Testis (tissue), 3 donors: Measurements from ENCODE around the gene CNTN5. TPM values are rescaled to one million over a fixed set of nuclear protein-coding genes. Genes with fewer than 3 reads are reported as not detected.
A peak's percentile ranks its signal among the peaks of the same experiment; 100 is the strongest.

ENCODE experiments used
- DNase-seq: peaks from one replicate; pipeline ENCODE4 v3.0.0-alpha.2; 2019
- H3K27ac ChIP-seq, 2 donors: fragments of 200-600 bp; sonication (generic); one replicate each; pipeline ENCODE4 v1.5.1; 2019
- H3K27me3 ChIP-seq: fragments of 200-600 bp; sonication (generic); one replicate; pipeline ENCODE4 v1.5.1; 2019
- H3K36me3 ChIP-seq: fragments of 200-600 bp; sonication (generic); one replicate; pipeline ENCODE4 v1.5.1; 2017; ENCODE audit warnings: low read depth; ENCODE audit errors: missing control alignments
- H3K4me1 ChIP-seq: fragments of 200-600 bp; sonication (generic); one replicate; pipeline ENCODE4 v1.5.1; 2019
- H3K4me3 ChIP-seq, 2 donors: fragments of 200-600 bp; sonication (generic); one replicate each; pipeline ENCODE4 v1.5.1; 2017 to 2019
- H3K9me3 ChIP-seq: fragments of 200-600 bp; sonication (generic); one replicate; pipeline ENCODE4 v1.5.1; 2017
- POLR2A ChIP-seq: fragments of 450-650 bp; IDR thresholded peaks from one replicate; pipeline ENCODE4 v1.6.1; 2017; ENCODE audit warnings: antibody characterized with exemption, mild to moderate bottlenecking, moderate library complexity
- WGBS, 2 donors: methylation state at CpG; one replicate each; pipeline ENCODE4 v1.1.5; 2018; 5-methylcytosine and 5-hydroxymethylcytosine counted together
- intact Hi-C: fragments of 100-400 bp; cut with DNase I; formaldehyde crosslinking; loops from one replicate; pipeline ENCODE4 v1.15.1; 2023; ENCODE audit warnings: low total_unique reads
- polyA plus RNA-seq: library from polyadenylated mRNA; stranded (reverse); fragments of 350-450 nt; fragmentation: Illumina TruSeq; extraction: RNeasy Lipid Tissue Mini Kit (QIAGEN cat#74804); gene quantifications from one replicate; pipeline ENCODE4 v1.2.3, GENCODE V29; 2014; ENCODE audit warnings: low read depth, low replicate concordance; ENCODE audit not compliant: insufficient read depth
- total RNA-seq, 2 donors: library from RNA; depleted of rRNA; stranded (reverse); fragments of >200 nt; gene quantifications; one replicate each; pipeline ENCODE4 v1.2.3, GENCODE V29; 2016
- TF ChIP-seq, protein P1 (sequence below), 3 experiments: fragments of 450-650 bp in 2 of 3; fragments of 200-600 bp in 1 of 3; sonication (generic) in 1 of 3; IDR thresholded peaks; one replicate each; pipeline ENCODE4 v1.5.1; 2016 to 2019; ENCODE audit warnings: antibody characterized with exemption in 3 of 3, mild to moderate bottlenecking in 2 of 3, moderate library complexity in 1 of 3

CNTN5 gene
- total and polyA plus RNA-seq, 3 donors from 2014 or later = 0.55 to 0.99 (median 0.78) TPM

DNA sequence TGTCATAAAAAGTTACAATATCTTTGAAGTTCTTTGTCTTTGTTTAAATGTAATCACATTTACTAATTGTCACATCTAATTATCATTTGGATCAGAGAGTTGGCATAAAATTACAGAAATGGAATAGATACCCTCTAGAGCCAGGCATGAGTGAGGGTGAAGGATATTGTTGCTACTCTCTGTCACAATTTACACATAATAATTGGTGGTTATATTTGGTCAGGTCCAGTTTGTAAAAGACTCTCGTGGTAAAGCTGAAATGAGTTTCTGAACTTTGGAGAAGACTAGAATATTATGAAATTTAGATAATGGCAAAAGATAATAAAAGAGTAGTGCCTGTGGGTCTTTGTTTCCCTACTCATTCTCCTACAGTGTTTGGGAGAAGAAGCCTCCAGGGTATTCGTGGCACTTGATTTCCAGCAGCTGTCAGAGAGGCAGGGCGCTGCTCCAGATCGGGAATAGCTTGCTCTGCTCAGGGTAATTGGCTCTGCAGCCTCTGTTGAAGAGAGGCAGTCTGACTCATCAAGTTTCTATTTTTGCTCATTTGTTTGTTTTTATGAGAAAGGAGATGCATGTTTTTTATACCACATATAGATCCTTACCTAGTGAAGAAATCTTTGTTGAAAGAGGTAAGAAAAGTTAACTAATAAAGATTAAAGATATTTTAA lies 349.9 kb downstream of the CNTN5 start:
- DNase-seq = peak; percentile 41
- TF ChIP-seq POLR2A = no peak
- TF ChIP-seq, protein P1, sequence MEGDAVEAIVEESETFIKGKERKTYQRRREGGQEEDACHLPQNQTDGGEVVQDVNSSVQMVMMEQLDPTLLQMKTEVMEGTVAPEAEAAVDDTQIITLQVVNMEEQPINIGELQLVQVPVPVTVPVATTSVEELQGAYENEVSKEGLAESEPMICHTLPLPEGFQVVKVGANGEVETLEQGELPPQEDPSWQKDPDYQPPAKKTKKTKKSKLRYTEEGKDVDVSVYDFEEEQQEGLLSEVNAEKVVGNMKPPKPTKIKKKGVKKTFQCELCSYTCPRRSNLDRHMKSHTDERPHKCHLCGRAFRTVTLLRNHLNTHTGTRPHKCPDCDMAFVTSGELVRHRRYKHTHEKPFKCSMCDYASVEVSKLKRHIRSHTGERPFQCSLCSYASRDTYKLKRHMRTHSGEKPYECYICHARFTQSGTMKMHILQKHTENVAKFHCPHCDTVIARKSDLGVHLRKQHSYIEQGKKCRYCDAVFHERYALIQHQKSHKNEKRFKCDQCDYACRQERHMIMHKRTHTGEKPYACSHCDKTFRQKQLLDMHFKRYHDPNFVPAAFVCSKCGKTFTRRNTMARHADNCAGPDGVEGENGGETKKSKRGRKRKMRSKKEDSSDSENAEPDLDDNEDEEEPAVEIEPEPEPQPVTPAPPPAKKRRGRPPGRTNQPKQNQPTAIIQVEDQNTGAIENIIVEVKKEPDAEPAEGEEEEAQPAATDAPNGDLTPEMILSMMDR (IDR thresholded peaks at IDR 0.05) = no peak
- H3K4me1 ChIP-seq = no peaks in the 10 kb centered on the region
- no peak overlapping the region for H3K27ac ChIP-seq
- H3K9me3 ChIP-seq = no peaks in the 10 kb centered on the region
- no peaks in the 10 kb centered on the region for H3K27me3 ChIP-seq
- intact Hi-C loops = no loop called here
- no peak overlapping the region for H3K4me3 ChIP-seq
- 34 to 41% methylated on average over 4 of the region's 4 CpGs for WGBS, 2 donors
- no peaks in the 10 kb centered on the region for H3K36me3 ChIP-seq

DNA sequence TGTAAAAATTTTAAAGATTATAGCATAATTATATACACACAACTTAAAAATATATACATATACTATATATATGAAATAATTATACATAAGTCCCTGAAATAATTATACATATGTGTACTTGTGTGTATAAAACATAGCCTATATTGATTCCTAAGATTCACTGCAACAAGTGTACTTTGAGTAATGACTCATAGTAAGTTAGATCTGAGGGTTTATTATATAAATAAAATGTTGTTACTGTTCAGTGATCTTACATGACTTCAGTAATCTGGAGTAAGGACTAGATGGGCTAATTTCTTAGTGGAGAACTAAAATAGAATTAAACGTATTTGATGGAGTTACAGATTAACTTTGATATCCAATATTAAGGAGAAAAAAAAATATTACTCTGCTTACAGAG lies 350.5 kb downstream of the CNTN5 start:
- Histone ChIP-seq H3K9me3 (no peaks in the 10 kb centered on the region), H3K27me3 (no peaks in the 10 kb centered on the region)

DNA sequence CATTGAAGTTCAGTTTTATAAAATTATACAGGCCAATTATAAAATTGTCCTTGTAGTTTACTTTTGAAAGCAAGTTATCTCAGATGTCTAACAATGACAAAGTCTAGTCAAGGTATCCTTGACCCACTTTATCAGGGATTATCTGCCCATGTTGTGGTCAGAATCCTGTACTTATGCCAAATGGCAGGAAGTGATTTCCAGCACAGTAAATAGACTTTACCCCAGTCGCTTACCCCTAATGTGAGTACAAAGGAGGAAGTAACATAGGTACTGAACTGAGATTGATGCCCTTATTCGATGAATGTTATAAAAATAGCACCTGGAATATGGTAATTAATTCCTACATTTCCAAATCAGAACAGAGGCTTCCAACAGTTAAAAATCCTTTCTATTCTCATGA lies 355.7 kb downstream of the CNTN5 start:
- H3K4me3 ChIP-seq = no peak overlapping the region
- 80 to 87% methylated on average over 2 of the region's 2 CpGs for WGBS, 2 donors
- intact Hi-C loops = no loop called here

More for the DNA sequence above, 350.5 kb downstream of the CNTN5 start:
- TF ChIP-seq POLR2A = no peak
- TF ChIP-seq, protein P1 (IDR thresholded peaks at IDR 0.05) = no peak
- intact Hi-C loops = no loop called here
- no peaks in the 10 kb centered on the region for H3K4me1 ChIP-seq
- WGBS, 2 donors = 88 to 90% methylated on average over 1 of the region's 1 CpG
- no peak for DNase-seq
- no peak overlapping the region for H3K27ac ChIP-seq
- H3K4me3 ChIP-seq = no peak overlapping the region
- no peaks in the 10 kb centered on the region for H3K36me3 ChIP-seq

DNA sequence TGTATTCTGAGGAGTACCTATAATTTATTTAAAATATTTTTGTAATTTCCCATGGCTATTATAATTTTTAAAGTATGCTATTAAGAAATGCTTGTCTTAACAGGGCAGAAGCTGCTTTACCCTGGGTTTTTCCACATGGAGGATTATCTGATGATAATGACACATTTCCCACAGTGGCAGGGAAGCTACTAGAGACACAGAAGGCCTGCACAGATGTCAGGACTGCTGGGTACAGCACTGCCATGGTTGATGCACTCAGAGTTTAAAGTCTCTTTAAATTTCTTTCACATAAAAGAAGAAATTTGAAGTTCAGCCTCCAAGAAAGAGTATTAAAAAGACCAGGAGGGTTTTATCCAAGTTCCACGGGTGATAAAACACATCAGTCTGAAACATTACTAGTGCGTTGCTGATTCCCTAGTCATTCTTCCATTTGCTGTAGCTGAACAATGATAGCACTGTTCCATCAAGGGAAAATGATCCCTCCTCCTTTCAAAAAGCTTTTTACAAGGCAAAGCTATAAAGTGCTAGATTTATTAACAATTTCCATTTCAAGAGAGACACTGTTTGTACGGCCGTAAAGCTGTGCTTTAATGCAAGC lies 363.0 kb downstream of the CNTN5 start:
- TF ChIP-seq POLR2A = no peak
- TF ChIP-seq, protein P1 (IDR thresholded peaks at IDR 0.05) = no peak
- intact Hi-C loops = no loop called here
- Histone ChIP-seq H3K4me1 (no peaks in the 10 kb centered on the region), H3K4me3 (no peak overlapping the region), H3K36me3 (no peaks in the 10 kb centered on the region), H3K27me3 (no peaks in the 10 kb centered on the region), H3K27ac (no peak overlapping the region), H3K9me3 (no peaks in the 10 kb centered on the region)
- DNase-seq = no peak
- 63 to 77% methylated on average over 4 of the region's 4 CpGs for WGBS, 2 donors

More for the DNA sequence above, 355.7 kb downstream of the CNTN5 start:
- Histone ChIP-seq H3K4me1 (no peaks in the 10 kb centered on the region), H3K27ac (no peak overlapping the region), H3K27me3 (no peaks in the 10 kb centered on the region), H3K9me3 (no peaks in the 10 kb centered on the region), H3K36me3 (no peaks in the 10 kb centered on the region)
- DNase-seq = no peak
- no peak for TF ChIP-seq POLR2A
- TF ChIP-seq, protein P1 (IDR thresholded peaks at IDR 0.05) = no peak

DNA sequence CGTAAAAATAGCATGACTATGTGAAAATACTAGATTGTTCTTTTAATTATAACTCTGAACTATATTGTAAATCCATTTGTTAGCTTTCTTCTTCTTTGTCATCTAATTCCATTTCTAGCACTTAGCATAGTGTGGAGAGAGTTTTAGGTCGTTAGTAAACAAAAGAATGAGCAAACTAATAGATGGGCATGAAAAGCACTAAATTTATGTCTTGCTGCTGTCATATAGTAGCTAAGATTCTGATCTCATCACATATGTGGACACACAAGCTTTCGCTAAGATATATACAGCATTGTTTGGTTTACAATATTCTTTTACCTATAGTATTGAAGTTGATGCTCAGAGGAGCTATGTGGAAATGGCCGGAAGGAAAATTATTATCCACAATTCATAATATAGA lies 370.5 kb downstream of the CNTN5 start:
- WGBS, 2 donors = 85 to 90% methylated on average over 4 of the region's 4 CpGs
- intact Hi-C loops = no loop called here
- Histone ChIP-seq H3K4me1 (no peaks in the 10 kb centered on the region), H3K9me3 (no peaks in the 10 kb centered on the region), H3K4me3 (no peak overlapping the region), H3K27ac (no peak overlapping the region), H3K36me3 (no peaks in the 10 kb centered on the region), H3K27me3 (no peaks in the 10 kb centered on the region)
- DNase-seq = no peak
- no peak for TF ChIP-seq POLR2A
- TF ChIP-seq, protein P1 (IDR thresholded peaks at IDR 0.05) = no peak
